Upper lobe of left lung (tissue), 4 donors: Measurements from ENCODE around the gene WLS.

ENCODE experiments used
- CTCF ChIP-seq, 6 experiments: fragments of 450-650 bp in 4 of 6; fragments of 200-600 bp in 2 of 6; sonication (generic) in 2 of 6; IDR thresholded peaks; one replicate each; pipeline ENCODE4 v1.5.1; 2016 to 2019; ENCODE audit warnings: antibody characterized with exemption in 6 of 6
- EP300 ChIP-seq, 4 donors: sonication (generic); formaldehyde crosslinking; IDR thresholded peaks; one replicate each; pipeline ENCODE4 v1.5.1; 2017; ENCODE audit warnings: antibody characterized with exemption in 4 of 4, control low read depth in 2 of 4
- POLR2A ChIP-seq, 4 donors: fragments of 450-650 bp; IDR thresholded peaks; one replicate each; pipeline ENCODE4 v1.5.1; 2016 to 2017; ENCODE audit warnings: antibody characterized with exemption in 4 of 4, mild to moderate bottlenecking in 2 of 4

- no peak for TF ChIP-seq POLR2A (IDR thresholded peaks at IDR 0.05)
- no peak for TF ChIP-seq EP300 (IDR thresholded peaks at IDR 0.05)
- no peak for TF ChIP-seq CTCF (IDR thresholded peaks at IDR 0.05)
Measured at GRCh38 chr1:68175621-68176398, 56.5 kb downstream of the WLS start.
